C4-2B (cell line): Measurements from ENCODE around the gene RHO.

ENCODE experiments used
- H3K27ac ChIP-seq: fragments of 450-650 bp; 2 replicates; pipeline ENCODE4 v1.5.1; 2017
- CTCF ChIP-seq: fragments of 450-650 bp; conservative IDR thresholded peaks from 2 replicates; pipeline ENCODE4 v1.5.1; 2017; ENCODE audit warnings: mild to moderate bottlenecking
- ZFX ChIP-seq: fragments of 450-650 bp; IDR thresholded peaks from 2 replicates; pipeline ENCODE4 v1.6.1; 2017

RHO gene

GRCh38 chr3:129584631-129585030, 56.2 kb downstream of the RHO start:
- TF ChIP-seq ZFX = no peak
- no peak for TF ChIP-seq CTCF
- no peak overlapping the region for H3K27ac ChIP-seq
